NCI-H2171 (cell line): Measurements from ENCODE around the gene GNMT.

Experiments
- DNase-seq: peaks from one replicate; lab custom pipeline; 2025; lab: John Stamatoyannopoulos, UW

Gene GNMT

DNA sequence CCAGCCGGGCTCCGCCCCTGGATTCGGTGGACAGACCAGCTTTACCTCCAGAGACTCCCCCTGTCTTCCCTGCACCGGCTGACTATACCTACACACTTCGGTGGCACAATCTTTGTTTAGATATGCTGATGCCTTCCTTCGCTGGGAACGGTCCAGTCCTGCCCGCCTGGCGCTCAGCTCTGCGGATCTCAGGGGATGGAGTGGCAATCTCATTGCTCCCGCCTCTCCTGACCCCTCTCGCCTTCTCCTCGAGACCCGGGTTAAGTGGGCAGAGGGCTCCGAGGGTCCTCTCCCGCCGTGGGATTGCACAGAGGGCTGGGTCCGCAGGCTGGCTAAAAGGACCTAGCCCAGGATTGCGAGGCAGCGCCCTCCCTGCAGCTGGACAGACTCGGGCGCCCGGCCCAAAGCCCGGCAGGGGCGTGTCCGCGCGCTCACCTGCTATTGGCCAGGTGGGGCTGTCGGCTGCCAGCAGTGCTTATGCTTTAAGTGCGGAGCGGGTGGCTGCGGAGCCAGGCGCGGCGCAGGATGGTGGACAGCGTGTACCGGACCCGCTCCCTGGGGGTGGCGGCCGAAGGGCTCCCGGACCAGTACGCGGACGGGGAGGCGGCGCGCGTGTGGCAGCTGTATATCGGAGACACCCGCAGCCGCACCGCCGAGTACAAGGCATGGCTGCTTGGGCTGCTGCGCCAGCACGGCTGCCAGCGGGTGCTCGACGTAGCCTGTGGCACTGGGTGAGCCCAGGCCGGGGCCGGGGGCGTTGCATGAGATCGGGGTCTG, at the start of gene GNMT:
TSS of gene GNMT (plus strand) at position 512 of the 777 bp plus-strand sequence. CDS start at position 526, 14 bp downstream.
- DNase-seq: peak; percentile 32

DNA sequence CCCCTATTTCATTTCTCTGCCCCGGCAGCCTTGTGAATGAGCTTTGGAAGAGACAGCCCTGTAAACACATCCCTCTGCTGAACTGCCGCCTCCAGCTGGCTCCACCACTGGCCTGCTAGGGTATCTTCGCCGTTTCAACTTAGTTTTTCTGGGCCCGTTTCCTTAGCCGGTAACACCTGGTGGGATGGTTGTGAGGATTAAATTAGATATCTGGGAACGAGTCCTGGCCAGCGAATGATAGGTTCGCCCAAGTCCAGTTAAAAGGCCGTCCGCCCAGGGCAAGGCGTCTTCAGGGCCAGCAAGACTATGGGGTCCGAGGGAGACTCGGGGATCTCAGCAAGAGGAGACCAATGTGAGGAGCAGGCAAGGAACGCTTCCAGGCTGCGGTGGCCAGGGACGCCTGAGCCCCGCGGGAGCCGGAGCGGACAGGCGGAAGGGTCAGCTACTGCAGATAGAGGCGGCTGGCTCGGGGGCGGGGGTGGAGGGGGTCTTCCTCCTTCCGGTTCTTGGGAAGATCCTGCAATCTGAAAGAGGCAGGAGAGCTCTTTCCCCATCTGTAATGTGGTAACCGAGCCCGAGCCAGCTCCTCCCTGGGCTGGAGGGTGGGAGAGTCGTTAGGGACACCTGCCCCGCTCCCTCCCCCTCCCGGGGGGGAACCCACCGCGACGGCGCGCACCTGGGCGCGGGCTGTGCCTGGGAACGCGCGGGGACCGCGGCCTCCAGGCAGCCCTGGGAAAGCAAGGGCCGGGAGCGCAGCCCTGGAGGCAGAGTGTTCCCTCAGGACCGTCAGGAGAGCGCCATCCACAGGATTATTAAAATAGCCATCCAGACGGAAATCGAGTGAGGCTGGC, 49.2 kb upstream of the GNMT start:
- peak; percentile 90 for DNase-seq

DNA sequence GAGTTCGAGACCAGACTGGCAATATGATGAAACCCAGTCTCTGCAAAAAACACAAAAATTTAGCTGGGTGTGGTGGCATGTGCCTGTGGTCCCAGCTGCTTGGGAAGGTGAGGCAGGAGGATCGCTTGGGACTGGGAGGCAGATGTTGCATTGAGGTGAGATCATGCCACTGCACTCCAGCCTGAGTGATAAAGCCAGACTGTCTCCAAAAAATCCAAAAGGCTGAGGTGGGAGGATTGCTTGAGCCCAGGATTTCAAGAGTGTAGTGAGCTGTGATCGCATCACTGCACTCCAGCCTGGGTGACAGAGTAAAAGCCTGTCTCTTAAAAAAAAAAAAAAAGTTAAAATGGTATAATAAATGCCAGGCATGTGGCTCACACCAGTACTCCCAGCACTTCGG, 46.0 kb upstream of the GNMT start:
- no peak for DNase-seq

DNA sequence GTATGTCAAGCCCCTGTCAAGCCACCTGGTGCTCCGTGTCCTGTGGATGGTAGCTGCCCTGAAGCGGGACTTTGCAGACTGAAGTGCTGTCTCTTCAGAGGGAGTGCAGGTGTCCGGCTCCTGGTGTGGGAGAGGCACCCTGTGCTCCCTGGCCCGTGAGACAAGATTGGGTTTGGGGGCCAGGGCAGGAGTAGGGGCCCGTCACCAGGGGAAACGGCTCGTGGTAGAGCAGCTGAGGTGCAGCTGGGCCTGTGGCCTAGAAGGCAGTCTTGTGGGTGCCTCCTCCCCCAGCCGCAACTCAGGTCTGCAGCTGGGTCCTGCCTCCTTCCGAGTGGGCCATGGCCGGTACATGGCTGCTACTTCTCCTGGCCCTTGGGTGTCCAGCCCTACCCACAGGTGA, 44.8 kb upstream of the GNMT start, which contains the start of gene PTCRA:
TSS of gene PTCRA (plus strand) at position 322 of the 400 bp plus-strand sequence. CDS start at position 339, 17 bp downstream.
- no peak for DNase-seq

DNA sequence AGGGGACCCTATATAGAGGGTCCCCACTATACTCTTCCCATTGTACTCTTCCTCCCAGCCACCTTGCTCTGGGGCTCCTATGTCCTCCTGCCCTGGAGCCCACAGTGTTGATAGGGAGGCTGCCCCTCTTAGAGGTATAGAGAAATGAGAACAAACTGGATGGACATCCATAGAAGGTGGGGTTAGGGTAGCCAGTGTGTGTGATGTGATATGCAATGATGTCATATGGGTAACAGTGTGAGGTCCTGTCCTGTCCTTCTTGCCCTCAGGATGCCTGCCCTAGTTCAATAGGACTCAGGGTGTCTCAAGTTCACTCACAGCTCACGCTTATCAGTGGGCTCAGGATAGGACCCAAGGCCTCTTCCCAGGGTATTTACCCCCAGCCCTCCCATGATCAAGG, 44.3 kb upstream of the GNMT start:
- no peak for DNase-seq

DNA sequence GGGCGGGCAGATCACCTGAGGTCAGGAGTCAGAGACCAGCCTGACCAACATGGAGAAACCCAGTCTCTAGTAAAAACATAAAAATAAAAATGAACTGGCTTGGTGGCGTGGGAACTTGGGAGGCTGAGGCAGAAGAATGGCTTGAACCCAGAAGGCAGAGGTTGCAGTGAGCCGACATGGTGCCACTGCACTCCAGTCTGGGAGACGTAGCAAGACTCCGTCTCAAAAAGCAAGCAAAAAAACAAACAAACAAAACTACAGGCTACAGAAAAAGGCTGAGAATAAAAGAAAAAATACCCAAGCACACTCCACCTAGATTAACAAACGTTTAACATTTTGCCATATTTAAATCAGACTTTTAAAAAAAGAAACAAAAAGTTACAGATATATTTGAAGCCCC, 38.8 kb upstream of the GNMT start:
- DNase-seq: no peak

DNA sequence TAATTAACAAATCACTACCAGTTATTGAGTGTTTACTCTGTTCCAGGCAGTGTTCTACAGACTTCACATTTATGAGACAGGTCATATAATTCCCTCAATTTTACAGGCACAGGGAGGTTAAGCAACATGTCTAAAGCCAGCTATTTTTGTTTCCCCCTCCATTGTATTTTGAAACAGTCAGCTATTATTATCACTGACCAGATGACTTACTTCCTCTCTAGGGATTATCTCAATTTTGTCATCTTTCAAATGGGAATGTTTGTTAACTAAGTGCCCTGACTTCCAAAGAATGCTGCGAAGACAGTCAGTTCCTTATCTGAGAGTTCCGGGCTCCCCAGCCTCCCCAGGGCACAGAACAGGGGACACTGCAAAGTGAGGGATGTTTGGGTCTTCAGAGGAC, 36.9 kb upstream of the GNMT start:
- no peak for DNase-seq

DNA sequence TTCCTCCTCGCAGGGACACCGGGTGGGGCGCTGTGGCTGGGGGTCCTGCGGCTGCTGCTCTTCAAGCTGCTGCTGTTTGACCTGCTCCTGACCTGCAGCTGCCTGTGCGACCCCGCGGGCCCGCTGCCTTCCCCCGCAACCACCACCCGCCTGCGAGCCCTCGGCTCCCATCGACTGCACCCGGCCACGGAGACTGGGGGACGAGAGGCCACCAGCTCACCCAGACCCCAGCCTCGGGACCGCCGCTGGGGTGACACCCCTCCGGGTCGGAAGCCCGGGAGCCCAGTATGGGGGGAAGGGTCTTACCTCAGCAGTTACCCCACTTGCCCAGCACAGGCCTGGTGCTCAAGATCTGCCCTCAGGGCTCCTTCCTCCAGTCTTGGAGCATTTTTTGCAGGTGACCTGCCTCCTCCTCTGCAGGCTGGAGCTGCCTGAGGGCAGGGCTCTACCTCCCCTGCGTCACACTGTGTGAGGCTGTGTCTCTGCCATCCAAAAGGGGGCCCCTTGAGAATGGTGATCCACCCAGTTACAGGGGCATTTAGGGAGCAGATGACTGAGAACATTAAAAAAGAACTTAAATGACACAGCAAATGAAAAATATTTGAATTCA, 35.2 kb upstream of the GNMT start:
- no peak for DNase-seq

DNA sequence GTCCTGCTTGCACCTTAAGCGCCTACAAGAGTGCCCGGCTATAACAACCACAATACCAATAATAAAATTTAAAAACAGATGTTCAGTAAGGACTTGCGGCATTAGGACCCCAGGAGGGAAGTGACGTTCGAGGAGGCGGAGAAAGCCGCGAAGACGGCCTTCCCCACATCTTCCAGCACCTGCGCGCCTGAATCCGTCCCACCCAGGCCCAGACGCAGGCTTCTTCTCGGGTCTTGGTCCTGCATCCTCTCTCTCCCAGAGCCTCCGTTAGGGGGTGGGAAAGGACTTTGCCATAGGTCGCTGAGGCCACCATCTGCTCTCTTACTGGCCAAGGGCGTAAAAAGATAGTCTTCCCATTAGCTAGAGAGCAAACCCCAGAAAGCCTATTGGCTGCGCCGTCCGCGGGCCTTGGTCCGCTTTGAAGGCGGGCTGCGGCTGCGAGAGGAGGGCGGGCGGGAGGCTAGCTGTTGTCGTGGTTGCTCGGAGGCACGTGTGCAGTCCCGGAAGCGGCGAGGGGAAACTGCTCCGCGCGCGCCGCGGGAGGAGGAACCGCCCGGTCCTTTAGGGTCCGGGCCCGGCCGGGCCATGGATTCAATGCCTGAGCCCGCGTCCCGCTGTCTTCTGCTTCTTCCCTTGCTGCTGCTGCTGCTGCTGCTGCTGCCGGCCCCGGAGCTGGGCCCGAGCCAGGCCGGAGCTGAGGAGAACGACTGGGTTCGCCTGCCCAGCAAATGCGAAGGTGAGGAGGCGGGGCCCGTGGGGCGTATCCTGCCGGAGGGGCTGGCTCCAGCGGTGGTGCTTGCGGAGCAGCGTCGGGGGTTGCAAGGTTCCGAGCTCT, 31.4 kb upstream of the GNMT start, which contains the start of gene CNPY3:
TSS of gene CNPY3 (plus strand) at position 495 of the 835 bp plus-strand sequence. CDS start at position 586, 91 bp downstream.
- DNase-seq: peak; percentile 97

DNA sequence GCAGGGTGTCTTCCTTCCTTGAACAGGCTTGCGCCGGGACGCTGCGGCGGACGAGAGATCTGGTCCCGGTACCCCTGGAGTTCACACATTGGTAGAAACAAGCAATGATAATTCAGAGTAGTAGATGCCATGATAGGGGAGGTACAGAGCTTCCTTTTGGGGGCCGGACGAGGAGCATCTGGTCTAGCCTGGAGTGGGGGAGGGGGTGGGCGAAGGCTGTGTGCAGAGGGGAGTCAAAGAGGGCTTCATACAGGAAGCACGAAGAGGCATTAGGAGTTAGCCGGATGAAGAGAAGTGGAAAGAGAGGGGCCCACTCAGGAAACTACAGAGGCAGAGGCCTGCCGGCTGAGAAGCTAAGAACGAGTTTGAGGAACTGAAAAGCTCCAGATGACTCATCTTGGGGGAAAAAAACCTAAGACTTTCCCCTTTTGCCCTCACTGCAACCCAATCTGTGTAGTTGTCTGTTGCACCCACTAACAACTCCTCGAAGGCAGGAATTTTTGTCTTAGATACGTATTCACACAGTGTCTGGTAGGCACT, 30.7 kb upstream of the GNMT start:
- peak; percentile 66 for DNase-seq

DNA sequence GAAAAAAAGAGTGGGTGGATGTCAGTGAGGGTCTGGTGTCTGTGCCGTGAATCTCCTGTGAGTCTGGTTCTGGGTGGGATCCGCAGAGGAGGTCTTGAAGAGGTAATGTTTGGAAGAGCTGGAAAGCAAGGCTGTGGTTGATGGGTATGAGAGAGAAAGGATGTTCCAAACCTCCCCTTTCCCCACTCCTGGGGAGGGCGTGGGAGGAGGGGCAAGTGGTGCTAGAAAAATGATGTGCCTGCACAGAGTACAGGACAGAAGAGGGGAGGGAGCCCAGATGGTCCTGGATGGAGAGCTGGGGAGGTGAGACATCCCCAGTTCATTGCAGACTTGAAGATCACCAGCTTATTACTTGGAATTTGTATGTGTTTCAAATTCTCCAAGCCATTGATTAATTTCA, 28.1 kb upstream of the GNMT start:
- no peak for DNase-seq

DNA sequence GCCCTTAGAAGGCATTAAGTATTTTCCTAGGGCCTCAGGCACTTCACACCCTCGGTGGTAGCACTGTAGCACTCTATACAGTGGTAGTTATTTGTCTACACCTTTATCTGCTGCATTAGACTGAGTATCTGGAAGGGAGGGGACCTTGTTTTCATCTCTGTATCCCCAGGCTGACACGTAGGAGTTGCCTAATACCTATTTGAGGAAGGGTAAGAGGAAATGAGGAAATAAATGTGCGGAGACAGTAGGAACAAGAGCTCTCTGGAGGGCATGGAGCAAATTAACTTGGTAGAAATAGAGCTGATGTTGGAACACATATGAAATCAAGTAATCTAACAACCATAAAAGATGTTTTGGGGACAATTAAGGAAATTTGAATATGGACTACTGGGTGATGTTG, 27.3 kb upstream of the GNMT start:
- DNase-seq: no peak

DNA sequence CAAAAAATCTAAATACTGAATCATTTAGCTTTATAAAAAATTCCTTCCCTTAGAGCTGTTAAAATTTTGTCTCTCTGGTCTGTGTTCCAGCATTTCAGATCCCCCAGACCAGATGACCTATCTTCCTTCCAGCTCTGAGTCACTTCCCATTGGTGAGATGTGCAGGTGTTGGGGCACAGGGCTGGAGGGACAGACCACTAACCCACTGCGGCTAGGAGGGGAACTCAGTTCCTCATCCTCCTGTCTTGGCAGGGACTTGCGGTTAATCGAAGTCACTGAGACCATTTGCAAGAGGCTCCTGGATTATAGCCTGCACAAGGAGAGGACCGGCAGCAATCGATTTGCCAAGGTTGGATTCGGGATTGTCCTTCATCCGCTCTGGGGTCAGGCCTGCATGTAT, 25.2 kb upstream of the GNMT start:
- DNase-seq: no peak

DNA sequence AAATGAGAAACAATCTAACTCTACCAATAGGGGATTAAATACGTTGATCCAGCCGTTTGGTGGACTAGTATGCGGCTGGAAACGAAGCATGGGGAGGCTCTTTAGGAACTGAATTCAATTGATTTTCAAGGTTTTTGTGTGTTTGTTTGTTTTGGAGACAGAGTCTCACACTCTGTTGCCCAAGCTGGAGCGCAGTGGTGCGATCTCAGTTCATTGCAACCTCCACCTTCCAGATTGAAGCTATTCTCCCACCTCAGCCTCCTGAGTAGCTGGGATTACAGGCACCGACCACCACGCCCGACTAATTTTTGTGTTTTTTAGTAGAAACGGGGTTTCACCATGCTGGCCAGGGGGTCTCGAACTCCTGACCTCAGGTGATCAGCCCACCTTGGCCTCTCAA, 24.2 kb upstream of the GNMT start:
- no peak for DNase-seq

DNA sequence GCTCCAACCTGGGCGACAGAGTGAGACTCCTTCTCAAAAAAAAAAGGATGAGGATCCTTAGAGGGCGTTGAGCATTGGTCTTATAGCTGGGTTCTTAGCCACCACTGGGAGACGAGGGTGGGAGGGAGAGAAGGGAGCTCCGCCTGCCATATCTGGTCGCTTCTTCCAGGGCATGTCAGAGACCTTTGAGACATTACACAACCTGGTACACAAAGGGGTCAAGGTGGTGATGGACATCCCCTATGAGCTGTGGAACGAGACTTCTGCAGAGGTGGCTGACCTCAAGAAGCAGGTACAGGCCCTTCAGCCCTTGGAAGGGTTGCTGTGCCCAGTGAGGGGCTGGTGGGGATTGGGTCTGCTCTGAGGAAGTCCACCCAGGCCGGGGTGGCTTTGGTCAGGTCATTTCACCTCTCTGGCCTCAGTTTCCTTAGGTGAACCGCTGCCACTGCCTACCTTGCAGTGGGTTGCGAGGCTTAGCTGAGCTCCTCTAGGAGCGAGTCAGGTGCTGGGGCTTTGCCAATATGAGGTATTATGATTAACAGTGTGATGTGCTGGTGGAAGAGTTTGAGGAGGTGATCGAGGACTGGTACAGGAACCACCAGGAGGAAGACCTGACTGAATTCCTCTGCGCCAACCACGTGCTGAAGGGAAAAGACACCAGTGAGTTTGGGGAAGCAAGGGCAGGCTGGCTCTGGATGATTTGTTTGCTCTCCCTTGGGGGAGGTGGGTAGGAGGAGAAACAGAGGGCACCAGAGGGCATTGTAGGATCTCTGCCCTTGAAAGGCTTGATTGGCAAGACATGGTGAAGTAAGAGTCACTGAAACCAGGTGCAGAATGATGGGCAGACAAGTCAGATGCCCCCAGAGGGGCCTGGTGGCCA, 22.8 kb upstream of the GNMT start:
- no peak for DNase-seq

DNA sequence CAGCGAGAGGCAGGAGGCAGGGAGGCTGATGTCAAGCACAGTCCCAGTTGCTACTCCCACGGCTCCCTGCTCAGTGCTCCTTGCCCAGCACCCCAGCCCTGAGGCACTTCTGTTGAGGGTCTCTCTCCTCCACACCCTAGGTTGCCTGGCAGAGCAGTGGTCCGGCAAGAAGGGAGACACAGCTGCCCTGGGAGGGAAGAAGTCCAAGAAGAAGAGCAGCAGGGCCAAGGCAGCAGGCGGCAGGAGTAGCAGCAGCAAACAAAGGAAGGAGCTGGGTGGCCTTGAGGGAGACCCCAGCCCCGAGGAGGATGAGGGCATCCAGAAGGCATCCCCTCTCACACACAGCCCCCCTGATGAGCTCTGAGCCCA, 22.1 kb upstream of the GNMT start:
- no peak for DNase-seq

DNA sequence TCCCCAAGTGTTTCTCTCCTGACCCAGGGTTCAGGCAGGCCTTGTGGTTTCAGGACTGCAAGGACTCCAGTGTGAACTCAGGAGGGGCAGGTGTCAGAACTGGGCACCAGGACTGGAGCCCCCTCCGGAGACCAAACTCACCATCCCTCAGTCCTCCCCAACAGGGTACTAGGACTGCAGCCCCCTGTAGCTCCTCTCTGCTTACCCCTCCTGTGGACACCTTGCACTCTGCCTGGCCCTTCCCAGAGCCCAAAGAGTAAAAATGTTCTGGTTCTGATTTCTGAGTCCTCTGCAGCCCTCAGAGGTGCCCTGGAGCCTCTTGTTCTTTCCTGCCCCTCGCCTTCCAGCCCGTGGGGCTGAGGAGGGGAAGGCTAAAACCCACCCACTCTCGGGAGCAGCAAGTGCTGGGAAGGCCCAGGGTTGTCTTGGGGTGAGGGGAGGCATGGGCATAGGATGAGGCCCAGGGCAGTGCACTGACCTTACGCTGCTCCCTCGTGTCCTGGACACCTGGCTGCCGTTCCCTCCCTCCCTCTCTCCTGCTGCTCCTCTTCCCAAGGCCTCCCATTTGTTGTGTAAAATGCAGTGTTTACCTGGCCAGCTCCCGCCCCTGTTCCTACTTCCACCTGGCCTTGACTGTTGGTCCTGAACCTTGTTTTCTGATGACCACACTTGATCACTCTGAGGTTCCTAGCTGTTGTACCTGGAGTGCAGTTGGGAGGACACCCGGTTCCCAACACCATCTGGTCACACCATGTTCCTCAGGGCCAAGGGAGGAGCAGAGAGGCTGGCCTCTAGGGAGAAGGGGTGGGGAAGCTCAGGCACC, 21.4 kb upstream of the GNMT start:
- no peak for DNase-seq

DNA sequence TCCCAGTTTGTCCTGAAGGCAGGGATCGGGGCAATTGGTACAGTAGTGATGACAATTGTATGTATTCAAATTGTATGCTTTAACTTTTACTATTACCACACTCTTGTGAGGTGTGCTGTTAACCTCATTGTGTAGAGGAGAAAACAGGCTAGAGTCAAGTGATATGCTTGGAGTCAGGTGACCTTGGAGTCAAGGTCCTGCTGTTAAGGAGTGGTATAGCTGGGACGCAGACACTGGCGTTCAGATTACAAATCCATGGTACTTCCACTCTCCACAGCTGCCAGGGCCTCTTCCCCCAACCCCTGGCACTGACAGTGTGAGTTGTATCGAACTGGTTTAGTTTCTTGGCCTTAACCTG, 20.8 kb upstream of the GNMT start:
- no peak for DNase-seq

DNA sequence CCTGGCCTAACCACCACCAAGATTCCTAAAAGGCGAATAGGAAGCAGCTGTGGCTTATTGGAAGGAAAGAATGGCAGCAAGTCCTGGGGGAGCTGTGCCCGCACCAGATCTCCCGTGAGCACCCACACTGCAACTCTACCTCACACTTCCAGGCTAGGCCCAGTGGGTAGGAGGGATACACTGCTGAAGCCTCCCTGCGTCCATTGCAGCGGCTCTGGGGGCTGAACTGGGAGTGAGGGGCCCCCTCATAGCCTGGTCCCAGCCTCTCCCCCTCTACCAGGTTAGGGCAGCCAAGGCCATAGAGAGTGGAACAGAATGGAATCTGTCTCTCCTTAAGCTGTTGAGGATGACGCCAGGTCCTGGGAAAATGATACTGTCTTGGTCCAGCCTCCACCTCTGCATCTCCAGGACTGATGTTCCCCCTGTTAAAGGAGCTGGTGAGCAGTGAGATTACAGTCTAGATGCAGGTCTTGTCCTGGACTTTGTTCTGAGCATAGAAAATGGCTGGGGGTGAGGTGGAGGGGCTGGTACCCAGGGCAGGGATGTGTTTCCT, 20.0 kb upstream of the GNMT start:
- DNase-seq: no peak
